GM13976 (cell line): ENCODE results near the gene NCCRP1.

ENCODE experiments used
- DNase-seq: peaks from one replicate; pipeline ENCODE4 v3.0.0; 2012; ENCODE audit warnings: low spot score
- in situ Hi-C: fragments of 300-500 bp; cut with MboI; formaldehyde crosslinking; loops from one replicate; pipeline ENCODE4 v1.12.0; 2022; ENCODE audit warnings: low sequenced_read_pairs, mixed read lengths, inconsistent platforms; ENCODE audit not compliant: unreplicated experiment
- TF ChIP-seq, protein P1 (sequence below): IDR thresholded peaks from 2 replicates; pipeline ENCODE4 v1.5.1; 2012; ENCODE audit warnings: borderline replicate concordance, mild to moderate bottlenecking; ENCODE audit not compliant: insufficient read depth; ENCODE audit errors: extremely low read depth, missing control alignments, control extremely low read depth

Gene NCCRP1

GRCh38 chr19:39165857-39166256, 30.9 kb upstream of the NCCRP1 start:
- in situ Hi-C loops = no loop called here
- TF ChIP-seq, protein P1, sequence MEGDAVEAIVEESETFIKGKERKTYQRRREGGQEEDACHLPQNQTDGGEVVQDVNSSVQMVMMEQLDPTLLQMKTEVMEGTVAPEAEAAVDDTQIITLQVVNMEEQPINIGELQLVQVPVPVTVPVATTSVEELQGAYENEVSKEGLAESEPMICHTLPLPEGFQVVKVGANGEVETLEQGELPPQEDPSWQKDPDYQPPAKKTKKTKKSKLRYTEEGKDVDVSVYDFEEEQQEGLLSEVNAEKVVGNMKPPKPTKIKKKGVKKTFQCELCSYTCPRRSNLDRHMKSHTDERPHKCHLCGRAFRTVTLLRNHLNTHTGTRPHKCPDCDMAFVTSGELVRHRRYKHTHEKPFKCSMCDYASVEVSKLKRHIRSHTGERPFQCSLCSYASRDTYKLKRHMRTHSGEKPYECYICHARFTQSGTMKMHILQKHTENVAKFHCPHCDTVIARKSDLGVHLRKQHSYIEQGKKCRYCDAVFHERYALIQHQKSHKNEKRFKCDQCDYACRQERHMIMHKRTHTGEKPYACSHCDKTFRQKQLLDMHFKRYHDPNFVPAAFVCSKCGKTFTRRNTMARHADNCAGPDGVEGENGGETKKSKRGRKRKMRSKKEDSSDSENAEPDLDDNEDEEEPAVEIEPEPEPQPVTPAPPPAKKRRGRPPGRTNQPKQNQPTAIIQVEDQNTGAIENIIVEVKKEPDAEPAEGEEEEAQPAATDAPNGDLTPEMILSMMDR = no peak
- DNase-seq = no peak

DNA sequence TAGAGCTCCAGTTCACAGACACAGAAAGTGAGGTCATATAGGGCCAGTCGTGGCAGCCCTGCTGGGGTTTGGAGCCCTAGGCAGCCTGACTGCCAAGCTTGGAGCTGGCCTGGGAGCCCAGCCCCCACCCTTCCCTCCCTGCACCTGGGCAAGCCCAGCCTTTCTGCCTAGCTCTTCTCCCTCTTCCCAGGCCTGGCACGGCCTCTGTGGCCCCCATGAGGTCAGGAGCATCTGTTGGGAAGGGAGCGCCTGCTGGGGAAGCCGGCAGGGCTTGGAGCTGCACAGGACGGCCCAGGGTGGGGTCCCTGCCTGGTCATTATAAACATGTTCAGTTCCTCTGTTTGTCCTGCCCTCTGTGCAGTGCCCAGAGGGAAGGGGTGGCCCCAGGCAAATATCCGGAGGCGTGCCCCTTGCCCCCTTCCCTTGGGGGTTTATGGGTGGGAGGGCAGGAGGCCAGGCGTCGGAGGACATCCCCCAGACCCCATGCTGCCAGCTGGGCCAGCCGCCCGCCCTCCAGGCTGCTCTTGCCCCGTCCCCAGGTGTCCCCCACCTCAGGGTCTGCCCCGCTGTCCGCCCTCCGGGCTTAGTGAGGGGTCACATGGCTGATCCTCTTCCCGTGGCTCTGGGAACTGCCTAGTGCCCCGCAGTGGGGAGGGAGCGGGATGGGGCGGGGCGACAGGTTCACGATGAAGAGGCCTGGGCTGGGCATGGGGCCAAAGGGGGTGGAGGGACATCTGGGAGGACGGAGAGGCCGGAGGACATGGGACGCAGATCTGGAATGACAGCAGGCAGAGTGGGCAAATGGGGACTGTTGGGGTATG, 30.0 kb upstream of the NCCRP1 start:
- TF ChIP-seq, protein P1 = no peak
- no peak for DNase-seq
- in situ Hi-C loops = no loop called here

DNA sequence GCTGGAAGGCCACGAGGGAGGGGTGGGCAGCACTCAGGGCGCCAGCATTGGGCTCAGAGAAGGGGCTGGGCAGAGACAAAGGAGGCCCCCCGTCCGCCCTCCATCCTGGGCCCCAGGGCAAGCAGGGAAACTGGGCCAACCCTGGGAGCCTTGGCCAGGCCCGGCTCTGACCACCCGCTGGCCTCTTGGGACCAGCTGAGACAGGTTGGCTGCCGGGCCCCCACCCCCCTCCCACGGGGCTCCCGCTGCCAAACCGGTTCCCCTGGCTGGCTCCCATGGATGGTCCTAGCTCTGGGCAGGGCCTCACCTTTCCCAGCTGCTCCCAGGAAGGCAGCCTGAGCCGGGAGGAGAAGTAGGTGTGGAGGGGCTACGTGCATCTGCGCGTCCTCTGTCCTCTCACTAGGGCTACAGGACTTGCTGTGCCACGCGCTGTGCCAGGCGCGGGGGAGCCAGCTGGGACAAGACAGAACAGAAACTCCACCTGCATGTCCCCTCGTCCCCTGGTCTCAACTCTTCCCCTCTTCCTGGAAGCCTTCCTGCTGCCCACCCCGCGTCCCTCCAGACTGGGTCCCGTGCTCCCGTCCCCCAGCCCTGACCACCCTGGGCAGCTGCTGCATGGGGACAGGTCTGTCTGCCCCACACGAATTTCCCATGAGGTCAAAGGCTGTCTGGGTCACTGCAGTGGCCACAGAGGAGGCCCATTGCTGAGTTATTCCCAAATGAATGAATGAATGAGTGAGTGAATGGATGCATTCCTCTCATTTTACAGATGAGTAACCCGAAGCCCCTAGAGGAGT, 29.1 kb upstream of the NCCRP1 start:
- TF ChIP-seq, protein P1 = no peak
- in situ Hi-C loops = no loop called here
- no peak for DNase-seq

GRCh38 chr19:39168258-39169142, 28.3 kb upstream of the NCCRP1 start:
- TF ChIP-seq, protein P1 = no peak
- in situ Hi-C loops = no loop called here
- DNase-seq = no peak

DNA sequence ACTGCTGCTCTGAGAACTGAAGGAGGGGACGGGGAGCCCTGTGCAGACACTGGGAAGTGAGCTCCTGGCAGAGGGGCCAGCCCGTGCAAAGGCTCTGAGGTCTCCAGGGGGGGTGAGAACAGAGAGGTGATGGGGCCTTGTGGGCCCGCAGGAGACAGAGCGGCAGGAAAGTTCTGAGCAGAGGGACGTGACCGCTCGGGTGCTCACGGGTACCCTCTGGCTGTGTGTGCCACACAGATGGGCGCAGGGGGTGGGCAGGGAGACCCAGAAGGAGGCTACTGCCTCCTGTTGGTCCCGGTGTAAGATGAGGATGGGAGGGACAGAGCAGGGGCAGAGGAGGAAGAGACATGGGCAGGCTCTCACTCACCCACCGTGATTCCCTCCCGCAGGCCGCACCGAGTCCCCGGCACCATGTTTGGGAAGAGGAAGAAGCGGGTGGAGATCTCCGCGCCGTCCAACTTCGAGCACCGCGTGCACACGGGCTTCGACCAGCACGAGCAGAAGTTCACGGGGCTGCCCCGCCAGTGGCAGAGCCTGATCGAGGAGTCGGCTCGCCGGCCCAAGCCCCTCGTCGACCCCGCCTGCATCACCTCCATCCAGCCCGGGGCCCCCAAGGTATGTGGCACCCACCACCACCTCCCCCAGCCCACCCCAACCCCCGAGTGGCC, 27.5 kb upstream of the NCCRP1 start:
- in situ Hi-C loops = no loop called here
- TF ChIP-seq, protein P1 = no peak
- no peak for DNase-seq
